Spleen (tissue), 11 donors: Measurements from ENCODE around the gene SENP5. TPM values are rescaled to one million over a fixed set of nuclear protein-coding genes. Genes with fewer than 3 reads are reported as not detected.

Source experiments
- DNase-seq: peaks from one replicate; pipeline ENCODE4 v3.0.0-alpha.2; 2020
- H3K27ac ChIP-seq, 8 donors: fragments of 200-600 bp; sonication (generic) in 7 of 8; 1 replicate in 4 of 8; 2 replicates in 4 of 8; pipeline versions ENCODE4 v1.5.0 to v1.8.0; 2016 to 2021; ENCODE audit warnings: inconsistent platforms in 4 of 8, mild to moderate bottlenecking in 4 of 8, moderate library complexity in 1 of 8
- H3K27me3 ChIP-seq, 7 donors: fragments of 200-600 bp; sonication (generic) in 6 of 7; replicated peaks in 1 of 7; 1 replicate in 4 of 7; 2 replicates in 3 of 7; pipeline versions ENCODE4 v1.5.0 to v1.8.0; 2016 to 2021; ENCODE audit warnings: inconsistent platforms in 3 of 7, mild to moderate bottlenecking in 1 of 7
- H3K36me3 ChIP-seq, 6 donors: fragments of 200-600 bp; sonication (generic) in 5 of 6; 1 replicate in 4 of 6; 2 replicates in 2 of 6; pipeline versions ENCODE4 v1.5.0 to v1.8.0; 2016 to 2021; ENCODE audit warnings: inconsistent platforms in 2 of 6
- H3K4me1 ChIP-seq, 6 donors: fragments of 200-600 bp; sonication (generic) in 5 of 6; 1 replicate in 3 of 6; 2 replicates in 3 of 6; pipeline versions ENCODE4 v1.5.0 to v1.8.0; 2016 to 2021; ENCODE audit warnings: inconsistent platforms in 3 of 6
- H3K4me3 ChIP-seq, 8 donors: fragments of 200-600 bp; sonication (generic) in 7 of 8; 1 replicate in 4 of 8; 2 replicates in 4 of 8; pipeline versions ENCODE4 v1.5.0 to v1.8.0; 2016 to 2021; ENCODE audit warnings: inconsistent platforms in 4 of 8, mild to moderate bottlenecking in 4 of 8, moderate library complexity in 2 of 8
- H3K9me3 ChIP-seq, 8 donors: fragments of 200-600 bp; sonication (generic) in 7 of 8; 1 replicate in 4 of 8; 2 replicates in 4 of 8; pipeline versions ENCODE4 v1.5.0 to v1.8.0; 2016 to 2021; ENCODE audit warnings: inconsistent platforms in 4 of 8
- CTCF ChIP-seq, 11 experiments: fragments of 200-600 bp in 7 of 11; fragments of 450-650 bp in 4 of 11; sonication (generic) in 4 of 11; IDR thresholded peaks in 8 of 11; conservative IDR thresholded peaks in 3 of 11; 1 replicate in 7 of 11; 2 replicates in 4 of 11; pipeline versions ENCODE4 v1.4.0 to v1.8.0; 2016 to 2021; ENCODE audit warnings: antibody characterized with exemption in 11 of 11, inconsistent platforms in 4 of 11, mild to moderate bottlenecking in 1 of 11
- POLR2A ChIP-seq, 3 donors: fragments of 450-650 bp; IDR thresholded peaks; one replicate each; pipeline ENCODE4 v1.5.1; 2017; ENCODE audit warnings: antibody characterized with exemption in 3 of 3, mild to moderate bottlenecking in 1 of 3
- POLR2AphosphoS5 ChIP-seq, 3 donors: sonication (generic); formaldehyde crosslinking; IDR thresholded peaks; one replicate each; pipeline ENCODE4 v1.5.1; 2017; ENCODE audit warnings: antibody characterized with exemption in 3 of 3
- WGBS, 5 donors: extraction: QIAGEN DNeasy Blood & Tissue Kit in 3 of 5; methylation state at CpG; one replicate each; pipeline versions ENCODE4 v1.1.5 to v1.1.7; 2013 to 2018; 5-methylcytosine and 5-hydroxymethylcytosine counted together
- intact Hi-C: fragments of 100-400 bp; cut with DNase I; formaldehyde crosslinking; loops from one replicate; pipeline ENCODE4 v1.15.0; 2023; ENCODE audit warnings: low total_unique reads
- polyA plus RNA-seq, 3 donors: library from polyadenylated mRNA; stranded (reverse); fragments of 200-250 nt; gene quantifications; one replicate each; pipeline ENCODE4 v1.2.1, GENCODE V29; 2013
- total RNA-seq, 7 donors: library from RNA; depleted of rRNA in 3 of 7; stranded (reverse); fragments of >200 nt in 3 of 7; fragmentation: NEBNext Ultra II Directional in 4 of 7; extraction: Animal tissue kit (Norgen Biotek cat#: 25700) in 4 of 7; gene quantifications; one replicate each; pipeline versions ENCODE4 v1.1.0 to v1.2.1, GENCODE V29; 2016 to 2021
- donor health status: healthy with polysubstance abuse.
- donor health status: DM: no; HTN: no; CAD: no; lungs with moderate emphysema.
- donor health status: DM: no; HTN: no; CAD: no.
- donor health status: Bipolar disorder and iron deficiency.
- donor health status: healthy.
- donor health status: DM: no; HTN: no; CAD: no.
- donor health status: DM: yes; HTN: yes; CAD: no.

SENP5 gene
- total and polyA plus RNA-seq, 10 donors = 5.0 to 59.6 (median 47.1) TPM

GRCh38 chr3:196886144-196886543 is 18.4 kb downstream of the SENP5 start:
- no peaks in the 10 kb centered on the region for H3K27me3 ChIP-seq
- TF ChIP-seq CTCF (IDR thresholded peaks at IDR 0.05 in 8 of 11, conservative IDR thresholded peaks at IDR 0.05 in 3 of 11) = no peak
- peak overlapping the region in 4 of 8 donors; percentile 6 to 56 (median 24) for H3K27ac ChIP-seq
- H3K36me3 ChIP-seq = peaks cover 0 to 69% (median 22%) of the 10 kb centered on the region in 6 donors
- H3K9me3 ChIP-seq = no peaks in the 10 kb centered on the region
- H3K4me3 ChIP-seq = no peak overlapping the region
- no peak for DNase-seq
- peaks cover 0 to 57% (median 14%) of the 10 kb centered on the region in 6 donors for H3K4me1 ChIP-seq
- 32 to 58% (median 51%) methylated on average over 4 of the region's 4 CpGs for WGBS, 5 donors
- intact Hi-C loops = no loop called here

GRCh38 chr3:196889844-196890708 is 22.4 kb downstream of the SENP5 start:
- Histone ChIP-seq H3K4me3 (no peak overlapping the region), H3K27me3 (no peaks in the 10 kb centered on the region), H3K9me3 (no peaks in the 10 kb centered on the region), H3K27ac (no peak overlapping the region), H3K36me3 (peaks cover 0 to 60% (median 24%) of the 10 kb centered on the region in 6 donors), H3K4me1 (peaks cover 5 to 59% (median 18%) of the 10 kb centered on the region in 6 donors)
- TF ChIP-seq POLR2AphosphoS5 (IDR thresholded peaks at IDR 0.05) (no peak), POLR2A (IDR thresholded peaks at IDR 0.05) (no peak), CTCF (IDR thresholded peaks at IDR 0.05 in 8 of 11, conservative IDR thresholded peaks at IDR 0.05 in 3 of 11) (no peak)
- WGBS, 5 donors = 90 to 96% (median 91%) methylated on average over 6 of the region's 6 CpGs
- DNase-seq = no peak
- intact Hi-C loops = no loop called here

GRCh38 chr3:196894557-196895295 is 27.0 kb downstream of the SENP5 start:
- peaks cover 0 to 38% (median 7%) of the 10 kb centered on the region in 6 donors for H3K36me3 ChIP-seq
- no peaks in the 10 kb centered on the region for H3K9me3 ChIP-seq
- 82 to 94% (median 91%) methylated on average over 12 to 13 of the region's 13 CpGs for WGBS, 5 donors
- intact Hi-C loops = no loop called here
- H3K27me3 ChIP-seq = no peaks in the 10 kb centered on the region
- DNase-seq = no peak
- H3K27ac ChIP-seq = no peak overlapping the region
- no peak overlapping the region for H3K4me3 ChIP-seq
- H3K4me1 ChIP-seq = peaks cover 5 to 29% (median 7%) of the 10 kb centered on the region in 6 donors
- no peak for TF ChIP-seq POLR2AphosphoS5 (IDR thresholded peaks at IDR 0.05)
- no peak for TF ChIP-seq POLR2A (IDR thresholded peaks at IDR 0.05)
- no peak for TF ChIP-seq CTCF (IDR thresholded peaks at IDR 0.05 in 8 of 11, conservative IDR thresholded peaks at IDR 0.05 in 3 of 11)

GRCh38 chr3:196896229-196896628 is 28.5 kb downstream of the SENP5 start:
- 93 to 98% (median 96%) methylated on average over 6 of the region's 6 CpGs for WGBS, 5 donors
- no peak for DNase-seq
- no peak for TF ChIP-seq POLR2A (IDR thresholded peaks at IDR 0.05)
- no peak for TF ChIP-seq CTCF (IDR thresholded peaks at IDR 0.05 in 8 of 11, conservative IDR thresholded peaks at IDR 0.05 in 3 of 11)
- no peak for TF ChIP-seq POLR2AphosphoS5 (IDR thresholded peaks at IDR 0.05)
- Histone ChIP-seq H3K27me3 (no peaks in the 10 kb centered on the region), H3K27ac (no peak overlapping the region), H3K4me3 (no peak overlapping the region), H3K36me3 (peaks cover 3 to 44% (median 21%) of the 10 kb centered on the region in 6 donors), H3K9me3 (no peaks in the 10 kb centered on the region), H3K4me1 (peaks cover 3 to 21% (median 5%) of the 10 kb centered on the region in 6 donors)
- intact Hi-C loops = no loop called here
